HCT116 (cell line): ENCODE results near the gene CPNE9.

ENCODE experiments used
- CTCF ChIP-seq, 3 experiments: fragments of 200-600 bp in 1 of 3; sonication (generic) in 1 of 3; IDR thresholded peaks in 2 of 3; conservative IDR thresholded peaks in 1 of 3; 2 replicates each; pipeline ENCODE4 v1.5.1; 2012 to 2017; ENCODE audit warnings: low read depth in 2 of 3, low read length in 2 of 3, antibody characterized with exemption in 1 of 3, borderline replicate concordance in 1 of 3, control low read depth in 1 of 3, mild to moderate bottlenecking in 1 of 3, mixed read lengths in 1 of 3, mixed run types in 1 of 3, moderate library complexity in 1 of 3; ENCODE audit not compliant: insufficient read depth in 1 of 3
- EZH2phosphoT487 ChIP-seq: fragments of 200-600 bp; IDR thresholded peaks from 2 replicates; pipeline ENCODE4 v1.6.1; 2018; ENCODE audit warnings: antibody characterized with exemption, borderline replicate concordance
- JUND ChIP-seq: IDR thresholded peaks from 2 replicates; pipeline ENCODE4 v1.6.1; 2012
- POLR2A ChIP-seq: IDR thresholded peaks from 2 replicates; pipeline ENCODE4 v1.7.0; 2011; ENCODE audit warnings: borderline replicate concordance; ENCODE audit not compliant: insufficient read depth, insufficient read length; ENCODE audit errors: extremely low read depth
- POLR2AphosphoS5 ChIP-seq: IDR thresholded peaks from 2 replicates; pipeline ENCODE4 v1.6.1; 2011; ENCODE audit warnings: mild to moderate bottlenecking, low read depth, low read length, moderate library complexity
- RAD21 ChIP-seq: IDR thresholded peaks from 2 replicates; pipeline ENCODE4 v1.6.1; 2012; ENCODE audit warnings: low read depth, mild to moderate bottlenecking
- TCF7L2 ChIP-seq: IDR thresholded peaks from 2 replicates; pipeline ENCODE4 v1.7.0; 2011; ENCODE audit warnings: borderline replicate concordance, inconsistent platforms; ENCODE audit not compliant: insufficient read depth, insufficient read length; ENCODE audit errors: extremely low read depth
- ZBTB33 ChIP-seq: IDR thresholded peaks from 2 replicates; pipeline ENCODE4 v1.6.1; 2011; ENCODE audit warnings: mild to moderate bottlenecking, low read length, moderate library complexity; ENCODE audit not compliant: insufficient replicate concordance; ENCODE audit errors: extremely low read depth

- TF ChIP-seq POLR2AphosphoS5 (no peak), CTCF (IDR thresholded peaks at IDR 0.05 in 2 of 3, conservative IDR thresholded peaks at IDR 0.05 in 1 of 3; ENCODE audit: borderline replicate concordance in 1 of 3, insufficient read depth in 1 of 3, low read depth in 2 of 3, low read length in 2 of 3) (no peak), RAD21 (no peak), ZBTB33 (no peak), JUND (no peak), TCF7L2 (no peak), EZH2phosphoT487 (no peak), POLR2A (no peak)
Observed at GRCh38 chr3:9689757-9690156, 13.9 kb upstream of the CPNE9 start.
